K562 (cell line): Measurements from ENCODE around the gene TRIM32. TPM values are rescaled to one million over a fixed set of nuclear protein-coding genes. Genes with fewer than 3 reads are reported as not detected.
A peak's percentile ranks its signal among the peaks of the same experiment; 100 is the strongest.

Source experiments
- CTCF ChIP-seq, 3 experiments: IDR thresholded peaks in 2 of 3; conservative IDR thresholded peaks in 1 of 3; 2 replicates each; pipeline ENCODE4 v1.5.1; 2011 to 2012; ENCODE audit warnings: low read length in 3 of 3, mild to moderate bottlenecking in 3 of 3, control low read depth in 2 of 3, improper control_type of control experiment in 1 of 3, inconsistent platforms in 1 of 3, low read depth in 1 of 3, mixed read lengths in 1 of 3, moderate library complexity in 1 of 3; ENCODE audit not compliant: insufficient read depth in 2 of 3
- MXI1 ChIP-seq: IDR thresholded peaks from 2 replicates; pipeline ENCODE4 v1.6.1; 2011; ENCODE audit warnings: low read depth, mild to moderate bottlenecking, improper control_type of control experiment, low read length
- RNF219 ChIP-seq: fragments of 250-450 bp; sonication (Bioruptor Pico); IDR thresholded peaks from 2 replicates; pipeline ENCODE4 v1.5.0; 2022; ENCODE audit warnings: mild to moderate bottlenecking
- TFAM ChIP-seq: fragments of 250-450 bp; sonication (Bioruptor Pico); conservative IDR thresholded peaks from 2 replicates; pipeline ENCODE4 v1.5.0; 2021; ENCODE audit warnings: mild to moderate bottlenecking, moderate library complexity
- YY1 ChIP-seq, 3 experiments: IDR thresholded peaks; 2 replicates each; pipeline ENCODE4 v1.6.1; 2011; ENCODE audit warnings: low read length in 2 of 3, mild to moderate bottlenecking in 2 of 3, moderate library complexity in 2 of 3, borderline replicate concordance in 1 of 3, control low read depth in 1 of 3, low read depth in 1 of 3; ENCODE audit not compliant: insufficient read depth in 3 of 3, insufficient replicate concordance in 2 of 3, control insufficient read depth in 1 of 3, insufficient read length in 1 of 3; ENCODE audit errors: extremely low read depth in 1 of 3
- polyA plus RNA-seq, 8 experiments: library from polyadenylated mRNA; depleted of rRNA in 4 of 8; stranded (reverse) in 5 of 8; unstranded in 3 of 8; fragments of >200 nt; fragmentation: Nextera tagmentation in 2 of 8; fragmentation: Illumina TruSeq in 1 of 8; extraction: Ambion mirVana in 2 of 8; extraction: Trizol in 1 of 8; gene quantifications; 2 replicates each; pipeline versions ENCODE4 v1.2.1 to v1.2.3, GENCODE V29; 2011 to 2014; ENCODE audit warnings: inconsistent platforms in 1 of 8, missing spikeins in 1 of 8
- total RNA-seq, 7 experiments: library from RNA; depleted of rRNA in 6 of 7; stranded (reverse); fragments of >200 nt in 6 of 7; fragmentation: Illumina TruSeq in 2 of 7; extraction: Trizol in 2 of 7; gene quantifications; 2 replicates each; pipeline versions ENCODE4 v1.2.1 to v1.2.3, GENCODE V29; 2011 to 2021; ENCODE audit warnings: low replicate concordance in 1 of 7
- TF ChIP-seq, protein P1 (sequence below): sonication (generic); formaldehyde crosslinking; IDR thresholded peaks from 2 replicates; pipeline ENCODE4 v1.8.0; 2022; ENCODE audit warnings: missing genetic modification reagents, mild to moderate bottlenecking, moderate library complexity, borderline replicate concordance

TRIM32 gene
- total and polyA plus RNA-seq, 9 of the 15 experiments (the other 6 are each of a cell fraction or from before 2014, with no cell fraction given) = 3.5 to 9.4 (median 5.9) TPM

DNA sequence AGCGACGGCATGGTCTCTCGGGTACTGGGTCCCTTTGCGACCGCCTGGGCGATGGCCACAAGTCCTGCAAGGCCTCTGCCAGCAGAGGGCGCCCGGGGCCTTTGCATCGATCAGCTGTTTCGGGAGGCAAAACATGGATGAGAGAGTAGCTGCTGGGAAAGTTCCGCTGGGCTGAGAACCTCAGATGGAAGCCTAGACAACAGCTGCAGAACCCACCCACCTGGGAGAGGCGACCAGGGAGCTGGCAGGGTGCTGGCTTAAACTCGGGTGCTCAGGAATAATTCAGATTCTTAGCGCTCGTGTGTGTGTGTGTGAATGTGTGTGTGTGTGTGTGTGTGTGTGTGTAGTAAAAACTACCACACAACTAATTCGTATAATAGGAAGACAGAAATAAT lies 50.0 kb downstream of the TRIM32 start (continued):
- TF ChIP-seq YY1 (IDR thresholded peaks at IDR 0.05; ENCODE audit: borderline replicate concordance in 1 of 3, control insufficient read depth in 1 of 3, extremely low read depth in 1 of 3, insufficient read depth in 3 of 3, insufficient read length in 1 of 3, insufficient replicate concordance in 2 of 3, low read depth in 1 of 3, low read length in 2 of 3) = peak in 1 of 3 experiments; percentile 47
- TF ChIP-seq RNF219 (CRISPR knock-in tag) = no peak
- TF ChIP-seq TFAM (CRISPR knock-in tag) = no peak
- TF ChIP-seq MXI1 = no peak
- peak; percentile 88 to 91 (median 89) for TF ChIP-seq CTCF (IDR thresholded peaks at IDR 0.05 in 2 of 3, conservative IDR thresholded peaks at IDR 0.05 in 1 of 3; ENCODE audit: insufficient read depth in 2 of 3, low read depth in 1 of 3, low read length in 3 of 3)
- TF ChIP-seq, protein P1, sequence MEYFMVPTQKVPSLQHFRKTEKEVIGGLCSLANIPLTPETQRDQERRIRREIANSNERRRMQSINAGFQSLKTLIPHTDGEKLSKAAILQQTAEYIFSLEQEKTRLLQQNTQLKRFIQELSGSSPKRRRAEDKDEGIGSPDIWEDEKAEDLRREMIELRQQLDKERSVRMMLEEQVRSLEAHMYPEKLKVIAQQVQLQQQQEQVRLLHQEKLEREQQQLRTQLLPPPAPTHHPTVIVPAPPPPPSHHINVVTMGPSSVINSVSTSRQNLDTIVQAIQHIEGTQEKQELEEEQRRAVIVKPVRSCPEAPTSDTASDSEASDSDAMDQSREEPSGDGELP (CRISPR knock-in tag) = peak; percentile 98
- TF ChIP-seq, all 486 proteins: peak for 11
